Suppressor macrophage (primary cell): ENCODE measurements around the gene PKP3.
A peak's percentile ranks its signal among the peaks of the same experiment; 100 is the strongest.
"Not testable (repeated sequence)": the region's sequence is repeated elsewhere in the genome, so short reads cannot be mapped to it uniquely, and the experiment has no call there.

ENCODE experiments used
- DNase-seq, 4 experiments: peaks; one replicate each; pipeline ENCODE4 v3.0.0-alpha.2; 2020 to 2022
- total RNA-seq, 17 experiments: gene quantifications; one replicate each; lab custom pipeline; 2026; ENCODE audit warnings: mixed read lengths in 6 of 17, inconsistent platforms in 3 of 17; lab: John Stamatoyannopoulos, UW

The PKP3 gene
- 0 to 2.6 (median 0) reads per million in 17 experiments for total RNA-seq

- DNase-seq = no peak
These were observed at the start of gene PKP3 for GRCh38 chr11:394034-394857. TSS of gene PKP3 (plus strand) at chr11:394209. CDS start at chr11:394293, 84 bp downstream.

GRCh38 chr11:344836-345578, 49.0 kb upstream of the PKP3 start:
- DNase-seq = no peak

GRCh38 chr11:346529-346928, 47.5 kb upstream of the PKP3 start:
- no peak for DNase-seq

- DNase-seq = not testable (repeated sequence)
These were observed 44.6 kb upstream of the PKP3 start for GRCh38 chr11:349270-349954.

- not testable (repeated sequence) for DNase-seq
These were observed 43.8 kb upstream of the PKP3 start for GRCh38 chr11:350033-350722.

GRCh38 chr11:350723-351255, 43.2 kb upstream of the PKP3 start:
- peak; percentile 24 to 63 (median 53) for DNase-seq

GRCh38 chr11:351411-351810, 42.6 kb upstream of the PKP3 start:
- no peak for DNase-seq

GRCh38 chr11:352456-353031, 41.5 kb upstream of the PKP3 start:
- no peak for DNase-seq

- no peak for DNase-seq
These were observed 40.7 kb upstream of the PKP3 start for GRCh38 chr11:353179-353873.

- DNase-seq = no peak
These were observed 38.2 kb upstream of the PKP3 start for GRCh38 chr11:355581-356458.

- no peak for DNase-seq
These were observed 37.4 kb upstream of the PKP3 start for GRCh38 chr11:356610-357009.

- DNase-seq = no peak
These were observed 36.4 kb upstream of the PKP3 start for GRCh38 chr11:357582-357981.

GRCh38 chr11:358129-358800, 35.7 kb upstream of the PKP3 start:
- DNase-seq = no peak

- no peak for DNase-seq
These were observed 34.8 kb upstream of the PKP3 start for GRCh38 chr11:359181-359714.

GRCh38 chr11:360326-361280, 33.4 kb upstream of the PKP3 start:
- no peak for DNase-seq

- DNase-seq = no peak
These were observed 31.2 kb upstream of the PKP3 start for GRCh38 chr11:362642-363442.

GRCh38 chr11:363443-363805, 30.6 kb upstream of the PKP3 start:
- not testable (repeated sequence) for DNase-seq
